ENCODE measurements around the gene KRTAP29-1. TPM values are rescaled to one million over a fixed set of nuclear protein-coding genes. Genes with fewer than 3 reads are reported as not detected.

Gene KRTAP29-1
- total RNA-seq, 1 experiment from 2014 or later: not detected

GRCh38 chr17:41326173-41327145 lies 23.8 kb upstream of the KRTAP29-1 start:
- H2BK5ac ChIP-seq (ENCODE audit: insufficient read length, low read length): no peak overlapping the region
- no peaks in the 10 kb centered on the region for H3K27me3 ChIP-seq (ENCODE audit: insufficient read depth, low read length)
- H3K36me3 Mint-ChIP-seq (ENCODE audit: insufficient read depth in 1 of 3, low read depth in 3 of 3): no peaks in the 10 kb centered on the region
- no peaks in the 10 kb centered on the region for H3K23me2 ChIP-seq (ENCODE audit: insufficient read length, low read depth, low read length, poor library complexity, severe bottlenecking)
- H2BK12ac ChIP-seq (ENCODE audit: insufficient read length, low read depth, low read length): no peak overlapping the region
- H2BK20ac ChIP-seq (ENCODE audit: low read depth, low read length, poor library complexity, severe bottlenecking): no peak overlapping the region
- H3K79me2 ChIP-seq (ENCODE audit: insufficient read depth, low read length): no peaks in the 10 kb centered on the region
- no peak overlapping the region for H3K18ac ChIP-seq (ENCODE audit: insufficient read length, low read depth, low read length)
- H4K91ac ChIP-seq (ENCODE audit: insufficient read length, low read depth, low read length): no peak overlapping the region
- no peaks in the 10 kb centered on the region for H3K9me3 Mint-ChIP-seq
- H3K4me2 ChIP-seq (ENCODE audit: insufficient read depth, insufficient read length, low read length): no peak overlapping the region
- no peak overlapping the region for H4K5ac ChIP-seq (ENCODE audit: insufficient read length, low read depth, low read length)
- no peak overlapping the region for H3K9ac ChIP-seq (ENCODE audit: extremely low read depth, insufficient read length, low read length)
- no peak for TF ChIP-seq CTCF (conservative IDR thresholded peaks at IDR 0.05)
- no peak overlapping the region; the same call in 1 of the 2 replicates for H3K14ac ChIP-seq (ENCODE audit: insufficient read depth, low read length)
- no CpG with 5 or more reads among the region's 18 CpGs for WGBS (ENCODE audit: extremely low coverage, insufficient read length, low lambda C conversion rate)
- no peak for DNase-seq
- H3K27ac ChIP-seq (ENCODE audit: insufficient read length, low read depth, low read length): no peak overlapping the region
- no peaks in the 10 kb centered on the region for H4K20me1 ChIP-seq (ENCODE audit: control insufficient read depth, insufficient read depth, insufficient read length)
- no peaks in the 10 kb centered on the region for H3K4me1 ChIP-seq (ENCODE audit: insufficient read depth, low read length)
- H2AFZ ChIP-seq (ENCODE audit: low read length): no peak overlapping the region
- H2AK5ac ChIP-seq (ENCODE audit: insufficient read length, low read length): no peak overlapping the region
- H3K4me1 Mint-ChIP-seq: peaks cover 3 to 4% of the 10 kb centered on the region in 2 experiments; a peak in 2 of 4 replicates
- H3K4me3 Mint-ChIP-seq: no peak overlapping the region
- no peaks in the 10 kb centered on the region for H3K79me1 ChIP-seq (ENCODE audit: insufficient read depth, low read depth, low read length, poor library complexity, severe bottlenecking)
- no peak overlapping the region for H2BK120ac ChIP-seq (ENCODE audit: low read depth, low read length, poor library complexity, severe bottlenecking)
- no peak overlapping the region; a peak in 1 of 7 replicates for H3K27ac Mint-ChIP-seq
- no peak overlapping the region for H3K23ac ChIP-seq (ENCODE audit: insufficient read length, low read depth, low read length)
- H3K4ac ChIP-seq (ENCODE audit: low read depth, low read length): no peak overlapping the region
- no peak overlapping the region for H3T11ph ChIP-seq (ENCODE audit: low read length)
- H3K27me3 Mint-ChIP-seq (ENCODE audit: low read depth): no peaks in the 10 kb centered on the region; the same call in 1 of the 2 replicates
- H4K8ac ChIP-seq (replicated peaks; ENCODE audit: insufficient read length, low read depth, low read length): no peak overlapping the region
- H2BK15ac ChIP-seq (ENCODE audit: low read depth, low read length): no peak overlapping the region
- H3K9me3 ChIP-seq (ENCODE audit: control insufficient read depth, low read depth, low read length): no peaks in the 10 kb centered on the region
- no peak overlapping the region for H3K56ac ChIP-seq (ENCODE audit: insufficient read length, low read depth, low read length)
